ENCODE data around the gene SLC25A13.

The SLC25A13 gene

GRCh38 chr7:96136600-96137239 is 185.2 kb downstream of the SLC25A13 start:
- no peak for DNase-seq

GRCh38 chr7:96135241-96135640 is 186.7 kb downstream of the SLC25A13 start:
- DNase-seq = no peak

DNA sequence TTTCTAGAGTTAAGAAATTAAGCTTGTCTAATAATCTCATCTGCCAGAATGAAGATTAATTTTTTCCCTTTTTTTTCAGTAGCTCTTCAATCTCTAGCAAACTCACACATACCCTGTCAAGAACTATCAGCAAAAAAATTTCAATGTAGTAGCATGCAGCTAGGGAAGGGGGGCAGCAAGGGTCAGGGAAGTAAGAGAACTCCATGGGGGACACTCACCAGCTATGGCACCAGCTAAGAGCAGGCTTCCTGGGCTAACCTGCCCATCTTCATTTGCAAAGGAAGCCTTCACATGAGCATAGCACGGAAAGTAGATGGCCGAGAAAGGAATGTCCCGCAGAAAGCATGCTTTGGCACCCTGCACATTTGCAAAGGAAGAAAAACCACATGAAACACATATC is 190.4 kb downstream of the SLC25A13 start:
- DNase-seq = no peak

GRCh38 chr7:96127746-96128145 is 194.2 kb downstream of the SLC25A13 start:
- no peak for DNase-seq

DNA sequence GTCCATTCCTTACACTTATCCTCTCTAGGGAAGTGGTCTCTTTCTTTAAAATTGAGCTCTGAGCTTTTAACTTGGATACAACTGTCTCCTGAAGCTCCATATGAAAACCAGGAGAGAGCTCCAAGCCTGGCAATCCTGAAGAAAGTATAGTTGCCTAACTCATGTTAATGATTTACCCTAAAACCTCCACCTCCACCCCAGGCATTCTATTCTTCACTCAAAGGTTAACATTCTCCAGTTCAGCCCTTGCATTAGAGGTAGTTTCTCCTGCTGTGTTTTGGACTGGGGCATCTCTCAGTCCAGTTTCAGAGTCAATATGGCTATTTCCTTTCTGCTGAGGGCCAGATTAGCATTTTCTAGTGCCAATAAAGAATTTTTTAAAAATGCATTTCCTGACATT is 195.5 kb downstream of the SLC25A13 start:
- DNase-seq = peak; percentile 61

DNA sequence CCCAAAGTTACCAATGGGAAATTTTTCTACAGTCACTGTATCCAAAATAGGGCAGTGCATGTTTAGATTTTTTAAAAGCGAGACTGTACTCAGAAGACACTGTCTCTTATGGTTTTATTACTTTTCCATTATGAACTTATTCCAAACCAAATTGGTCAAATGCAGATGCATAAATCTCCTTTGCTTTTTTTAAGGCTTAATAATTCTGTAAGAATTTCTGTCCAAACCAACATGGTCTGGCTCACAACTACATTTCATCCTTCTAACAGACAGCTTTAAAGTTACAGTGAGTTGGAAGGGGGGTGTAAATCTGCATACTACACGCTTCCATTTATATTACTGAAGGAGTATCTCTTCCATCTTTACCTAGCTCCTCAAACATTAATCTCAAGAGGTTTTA is 199.2 kb downstream of the SLC25A13 start:
- no peak for DNase-seq

DNA sequence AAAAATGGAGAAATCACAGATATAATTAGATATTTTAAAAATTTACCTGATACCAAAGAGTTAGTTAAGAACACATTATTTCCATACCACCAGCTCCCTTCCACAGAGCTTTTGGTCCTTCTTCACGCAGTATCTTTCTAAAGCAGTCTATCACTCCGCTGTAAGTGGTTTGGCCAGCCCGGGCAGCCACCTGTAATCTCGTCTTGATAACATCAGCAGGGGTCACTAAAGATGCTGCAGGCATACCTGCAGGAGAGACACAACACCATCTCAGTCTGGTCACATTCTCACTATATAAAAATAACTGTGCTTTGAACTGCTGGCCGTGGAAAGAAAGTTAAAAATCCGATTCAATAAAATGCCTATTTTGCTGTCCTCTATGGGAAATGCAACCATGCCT is 200.1 kb downstream of the SLC25A13 start:
- DNase-seq = no peak

GRCh38 chr7:96120445-96121225 is 201.3 kb downstream of the SLC25A13 start:
- DNase-seq = no peak

DNA sequence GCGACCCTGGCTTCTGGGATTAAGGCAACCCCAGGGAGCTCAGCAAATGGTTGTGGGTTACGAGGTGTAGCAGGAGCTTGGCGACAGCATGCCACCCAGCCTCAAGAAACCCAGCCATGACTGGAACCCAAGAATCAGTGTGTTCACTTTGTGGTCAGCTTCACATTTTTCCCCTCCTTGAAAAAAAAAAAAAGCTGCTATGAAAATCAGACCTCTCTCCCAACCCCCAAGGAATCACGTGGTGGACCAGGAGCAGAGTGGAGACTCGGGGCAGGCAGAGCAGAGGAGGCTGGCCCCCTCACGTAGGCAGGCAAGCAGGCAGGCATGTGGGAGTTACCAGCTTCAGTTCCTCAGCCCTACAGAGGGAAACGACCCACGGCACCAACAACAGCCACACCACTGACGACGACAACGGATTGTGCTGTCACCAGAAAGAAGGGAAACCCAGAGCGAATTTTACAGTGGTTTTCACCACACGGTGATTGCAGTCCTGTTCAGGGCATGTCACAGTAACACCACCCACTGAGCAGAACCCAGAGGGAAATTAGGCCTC is 203.4 kb downstream of the SLC25A13 start:
- no peak for DNase-seq

DNA sequence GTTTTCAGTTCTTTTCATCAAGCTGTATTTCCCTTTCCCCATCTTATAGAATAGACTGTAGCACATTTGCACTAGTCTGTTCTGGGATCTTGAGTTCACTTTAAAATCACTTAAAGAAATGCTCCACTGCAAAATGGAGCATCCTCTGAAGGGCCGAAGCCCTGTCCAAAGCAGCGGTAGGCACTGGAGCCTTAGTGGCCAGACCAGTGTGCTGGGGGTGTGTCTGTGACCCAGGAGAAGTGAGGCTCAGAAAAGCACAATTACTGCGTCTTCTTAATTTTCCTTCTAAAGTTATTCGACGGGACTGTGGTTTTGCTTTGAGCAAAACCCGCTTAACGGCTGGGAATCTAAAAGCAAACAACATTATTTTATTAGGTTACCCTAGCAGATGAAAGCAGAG is 205.7 kb downstream of the SLC25A13 start:
- DNase-seq = no peak

DNA sequence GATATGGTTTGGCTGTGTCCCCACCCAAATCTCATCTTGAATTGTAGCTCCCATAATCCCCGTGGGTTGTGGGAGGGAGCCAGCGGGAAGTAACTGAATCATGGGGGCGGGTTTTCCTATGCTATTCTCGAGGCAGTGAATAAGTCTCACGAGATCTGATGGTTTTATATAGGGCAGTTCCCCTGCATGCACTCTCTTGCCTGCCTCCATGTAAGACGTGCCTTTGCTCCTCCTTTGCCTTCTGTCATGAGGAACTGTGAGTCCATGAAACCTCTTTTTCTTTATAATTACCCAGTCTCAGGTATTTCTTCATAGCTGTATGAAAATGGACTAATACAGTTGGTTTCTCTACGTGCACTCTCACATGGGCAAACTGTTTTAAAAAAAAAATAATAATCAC is 207.7 kb downstream of the SLC25A13 start:
- no peak for DNase-seq

DNA sequence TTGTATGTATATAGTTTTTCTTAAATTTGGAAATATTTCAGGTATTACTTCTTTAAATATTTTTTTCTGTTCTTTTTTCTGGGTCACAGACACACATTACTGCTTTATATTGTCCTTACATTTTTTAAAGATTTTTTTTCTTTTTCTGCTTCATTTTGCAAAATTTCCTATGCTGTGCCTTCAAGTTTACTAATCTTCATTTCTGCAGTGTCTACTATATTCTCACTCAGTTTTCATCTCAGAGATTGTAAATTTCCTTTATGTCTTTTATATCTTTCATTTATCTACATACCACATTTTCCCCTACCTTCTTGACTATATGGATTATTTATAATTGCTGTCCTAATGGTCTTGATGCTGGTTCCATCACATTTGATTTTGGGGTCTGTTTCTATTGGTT is 210.5 kb downstream of the SLC25A13 start:
- DNase-seq = no peak

DNA sequence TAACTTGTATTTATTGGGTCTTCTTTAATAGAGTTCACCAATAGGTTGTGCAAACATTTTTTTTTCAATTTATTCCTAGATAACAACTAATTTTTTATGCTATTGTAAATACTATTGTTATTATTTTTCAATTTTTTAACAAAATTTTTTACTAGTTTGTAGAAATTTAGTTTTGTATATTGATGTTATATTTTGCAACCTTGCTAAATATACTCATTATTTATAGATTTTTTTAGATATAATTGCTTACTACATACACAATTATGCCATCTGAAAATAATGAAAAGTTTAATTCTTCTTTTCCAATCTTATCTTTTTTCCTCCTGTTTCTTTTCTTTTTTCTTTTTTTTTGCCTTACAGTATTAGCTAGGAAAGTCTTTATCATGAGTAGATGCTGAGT is 216.9 kb downstream of the SLC25A13 start:
- DNase-seq = no peak

GRCh38 chr7:96102096-96102811 is 219.6 kb downstream of the SLC25A13 start:
- DNase-seq = no peak

DNA sequence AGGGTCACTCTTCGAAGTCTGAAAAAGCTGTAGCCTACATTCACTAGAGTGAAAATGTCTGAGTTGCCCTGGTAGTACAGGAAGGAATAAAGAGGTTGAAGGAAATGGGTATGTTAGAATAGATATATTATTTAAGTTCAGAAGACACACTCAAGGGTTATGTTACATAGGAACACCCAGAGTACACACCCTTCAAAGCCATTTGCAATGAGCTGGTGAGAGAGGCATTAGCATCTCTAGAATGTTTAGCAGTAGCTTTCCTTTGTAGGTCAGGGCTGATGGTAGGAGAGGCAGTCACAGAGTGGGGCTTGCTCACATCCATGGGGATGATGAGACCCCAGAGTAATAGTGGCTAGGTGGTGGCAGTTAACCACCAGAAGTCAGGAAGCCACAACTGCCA is 221.2 kb downstream of the SLC25A13 start:
- DNase-seq = no peak

- DNase-seq = no peak
Observed at GRCh38 chr7:96097835-96098234, 224.1 kb downstream of the SLC25A13 start.

GRCh38 chr7:96093435-96093834 is 228.5 kb downstream of the SLC25A13 start:
- peak; percentile 30 for DNase-seq

DNA sequence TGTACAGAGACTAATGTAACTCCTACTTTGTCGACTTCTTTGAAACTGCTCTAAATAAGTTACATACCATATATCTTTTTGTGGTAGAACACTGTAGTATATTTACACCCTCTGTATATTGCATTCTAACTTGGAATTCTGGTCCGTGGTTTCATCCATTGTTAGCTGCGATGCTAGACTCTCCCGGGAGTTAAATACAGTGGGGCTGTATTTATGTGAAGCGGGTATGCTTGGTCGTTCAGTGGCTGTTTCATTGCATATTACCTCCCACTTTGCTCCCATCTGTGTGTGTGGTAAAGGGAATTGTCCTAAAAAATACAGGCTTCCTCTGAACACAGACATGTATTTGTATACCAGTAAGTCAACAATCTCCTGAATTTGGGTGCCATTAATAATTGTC is 231.1 kb downstream of the SLC25A13 start:
- no peak for DNase-seq

- no peak for DNase-seq
Observed at GRCh38 chr7:96089511-96089910, 232.4 kb downstream of the SLC25A13 start.

- peak; percentile 92 for DNase-seq
Observed at GRCh38 chr7:96088579-96088978, 233.3 kb downstream of the SLC25A13 start.

- no peak for DNase-seq
Observed at GRCh38 chr7:96085953-96086352, 235.9 kb downstream of the SLC25A13 start.

- peak; percentile 76 for DNase-seq
Observed at GRCh38 chr7:96084881-96085553, 236.9 kb downstream of the SLC25A13 start.

GRCh38 chr7:96080027-96080426 is 241.9 kb downstream of the SLC25A13 start:
- DNase-seq = no peak

All from DMS53 (cell line).